ENCODE results near the gene GPNMB. TPM values are rescaled to one million over a fixed set of nuclear protein-coding genes. Genes with fewer than 3 reads are reported as not detected.

Gene GPNMB
- total and polyA plus RNA-seq, 2 of the 13 experiments (the other 11 are each of a cell fraction or from before 2014, with no cell fraction given): 1.1 to 1.6 TPM

- TF ChIP-seq DBP (CRISPR knock-in tag; IDR thresholded peaks at IDR 0.05; ENCODE audit: not compliant biosample characterization): no peak
- no peak for TF ChIP-seq EEA1 (CRISPR knock-in tag; IDR thresholded peaks at IDR 0.05; ENCODE audit: borderline replicate concordance)
- peak; percentile 66 for TF ChIP-seq BORCS8-MEF2B (CRISPR knock-in tag; IDR thresholded peaks at IDR 0.05)
- no peak; the same call in 1 of the 2 replicates for TF ChIP-seq ARNT2 (CRISPR knock-in tag; IDR thresholded peaks at IDR 0.05; ENCODE audit: low read depth)
- no peak for TF ChIP-seq PRMT3 (CRISPR knock-in tag; IDR thresholded peaks at IDR 0.05; ENCODE audit: borderline replicate concordance, low read depth)
- TF ChIP-seq KLF16 (CRISPR knock-in tag; IDR thresholded peaks at IDR 0.05): peak in 1 of 2 experiments; percentile 75; a peak in 2 of 4 replicates
- no peak for TF ChIP-seq PLSCR1 (CRISPR knock-in tag; IDR thresholded peaks at IDR 0.05; ENCODE audit: borderline replicate concordance)
- 0 out of 2 replicates have a peak, but pooled peaks have one; percentile 33 for TF ChIP-seq SP4 (CRISPR knock-in tag; IDR thresholded peaks at IDR 0.05)
- no peak; the same call in 1 of the 2 replicates for TF ChIP-seq ARID3A (IDR thresholded peaks at IDR 0.05; ENCODE audit: low read depth, low read length)
- no peak for TF ChIP-seq ZBTB39 (CRISPR knock-in tag; IDR thresholded peaks at IDR 0.05)
- no peak for TF ChIP-seq AKNA (CRISPR knock-in tag; IDR thresholded peaks at IDR 0.05; ENCODE audit: borderline replicate concordance)
- no peak for TF ChIP-seq SNAI1 (CRISPR knock-in tag; IDR thresholded peaks at IDR 0.05; ENCODE audit: borderline replicate concordance)
- TF ChIP-seq EZH2 (conservative IDR thresholded peaks at IDR 0.05; ENCODE audit: low read depth, low read length): no peak
- no peak for TF ChIP-seq STAT5B (CRISPR knock-in tag; IDR thresholded peaks at IDR 0.05)
- no peak for TF ChIP-seq ZNF136 (CRISPR knock-in tag; IDR thresholded peaks at IDR 0.05; ENCODE audit: low read depth)
- TF ChIP-seq TP53 (CRISPR knock-in tag; conservative IDR thresholded peaks at IDR 0.05): no peak
- TF ChIP-seq SPEN (CRISPR knock-in tag; IDR thresholded peaks at IDR 0.05; ENCODE audit: low read depth): no peak
These were observed 26.6 kb downstream of the GPNMB start (continued) for GRCh38 chr7:23273141-23273599.

All from HepG2 (cell line).